Glomerular endothelial cell (primary cell): Measurements from ENCODE around the gene DGUOK. TPM values are rescaled to one million over a fixed set of nuclear protein-coding genes. Genes with fewer than 3 reads are reported as not detected.

Experiments
- DNase-seq: peaks from one replicate; pipeline ENCODE4 v3.0.0-alpha.2; 2011; ENCODE audit warnings: low read depth, low spot score; ENCODE audit errors: extremely low read depth
- total RNA-seq: library from RNA; depleted of rRNA; stranded (reverse); fragments of >200 nt; gene quantifications from 2 replicates; pipeline ENCODE4 v1.2.3, GENCODE V29; 2015

DGUOK gene
- total RNA-seq, 1 donor from 2014 or later = 63.0 TPM

DNA sequence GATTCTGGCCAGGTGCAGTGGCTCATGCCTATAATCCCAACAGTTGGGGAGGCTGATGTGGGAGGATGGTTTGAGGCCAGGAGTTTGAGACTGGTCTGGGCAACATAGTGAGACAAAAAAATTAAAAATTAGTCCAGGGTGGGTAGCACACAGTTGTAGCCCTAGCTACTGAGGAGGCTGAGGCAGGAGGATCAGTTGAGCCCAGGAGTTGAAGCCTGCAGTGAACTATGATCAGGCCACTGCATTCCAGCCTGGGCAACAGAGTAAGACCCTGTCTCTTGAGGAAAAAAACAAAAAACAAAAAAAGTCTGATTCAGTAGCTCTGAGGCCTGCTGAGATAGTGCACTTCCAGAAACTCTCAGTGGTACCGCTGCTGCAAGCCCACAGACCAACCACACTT, 50.1 kb downstream of the DGUOK start:
- DNase-seq = no peak

DNA sequence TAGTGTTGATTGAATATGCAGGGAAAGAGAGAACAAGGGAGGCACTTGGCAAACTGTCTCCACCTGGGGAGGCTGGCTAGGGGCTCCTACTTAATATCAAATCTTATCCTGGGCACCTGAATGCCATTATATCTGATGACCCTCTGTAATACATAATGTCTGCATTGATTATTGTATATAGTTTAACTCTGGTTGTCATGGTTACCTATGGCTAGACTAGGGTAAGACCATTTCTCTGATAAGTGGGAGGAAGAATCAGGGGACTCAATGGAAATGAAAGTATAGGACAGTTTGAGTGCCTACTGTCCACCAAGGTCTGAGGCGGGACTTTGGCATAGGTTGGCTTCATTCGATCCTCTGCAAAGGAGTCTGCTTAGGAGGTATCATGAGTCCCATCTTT, 50.8 kb downstream of the DGUOK start:
- DNase-seq = no peak

DNA sequence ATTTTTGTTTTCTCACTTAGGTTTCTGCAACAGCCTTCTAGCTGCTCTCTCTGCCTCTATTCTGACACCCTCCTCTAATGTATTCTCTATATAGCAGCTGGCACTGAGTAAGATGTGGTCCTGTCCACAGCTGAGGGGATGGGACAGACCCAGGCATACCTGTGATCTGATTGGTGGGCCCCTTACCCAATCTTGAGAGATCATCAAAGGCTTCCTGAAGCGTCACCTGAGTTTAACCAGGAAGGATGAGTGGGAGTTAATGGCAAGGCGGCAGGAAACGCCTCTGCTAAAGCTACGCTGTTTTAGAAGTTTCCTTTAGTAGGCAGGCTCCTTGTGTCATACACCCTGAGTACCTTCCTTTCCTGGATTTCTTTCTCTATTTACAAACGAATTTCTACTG, 52.3 kb downstream of the DGUOK start:
- DNase-seq = no peak

DNA sequence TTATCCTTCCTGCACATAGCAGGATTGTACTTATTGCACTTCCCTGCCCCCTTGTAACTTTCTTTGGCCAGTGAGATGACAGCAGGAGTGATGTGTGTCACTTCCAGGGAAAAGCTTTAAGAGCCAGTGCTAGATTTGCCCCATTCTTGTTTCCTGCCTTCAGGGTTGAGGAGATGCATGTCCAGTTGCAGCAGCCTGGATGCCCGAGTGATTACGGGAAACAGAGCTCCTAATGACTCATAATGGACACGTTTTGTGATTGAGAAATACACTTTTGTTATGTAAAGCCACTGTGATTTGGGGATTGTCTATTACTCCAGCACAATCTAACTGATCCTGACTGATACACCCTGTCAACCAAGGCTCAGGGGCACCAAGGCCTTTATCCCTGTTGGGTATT, 53.0 kb downstream of the DGUOK start:
- DNase-seq = peak; percentile 29

DNA sequence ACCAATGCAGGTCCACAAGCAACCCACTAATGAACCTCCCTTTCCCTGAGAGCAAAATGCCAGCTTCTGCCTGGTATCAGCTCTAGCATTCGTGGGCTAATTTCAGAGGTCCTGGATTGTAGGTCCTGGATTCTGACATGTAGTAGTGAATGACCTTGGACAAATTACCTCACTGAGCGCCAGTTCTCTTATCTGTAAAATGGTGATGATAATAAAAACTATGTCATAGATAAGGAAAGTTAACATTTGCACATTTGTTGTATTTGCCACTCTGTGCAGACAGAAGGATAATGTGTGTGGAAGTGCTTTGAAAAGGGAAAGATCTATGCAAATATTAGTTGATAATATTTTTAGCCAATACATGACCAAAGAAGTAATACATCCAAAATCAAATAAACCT, 53.9 kb downstream of the DGUOK start:
- DNase-seq = no peak

DNA sequence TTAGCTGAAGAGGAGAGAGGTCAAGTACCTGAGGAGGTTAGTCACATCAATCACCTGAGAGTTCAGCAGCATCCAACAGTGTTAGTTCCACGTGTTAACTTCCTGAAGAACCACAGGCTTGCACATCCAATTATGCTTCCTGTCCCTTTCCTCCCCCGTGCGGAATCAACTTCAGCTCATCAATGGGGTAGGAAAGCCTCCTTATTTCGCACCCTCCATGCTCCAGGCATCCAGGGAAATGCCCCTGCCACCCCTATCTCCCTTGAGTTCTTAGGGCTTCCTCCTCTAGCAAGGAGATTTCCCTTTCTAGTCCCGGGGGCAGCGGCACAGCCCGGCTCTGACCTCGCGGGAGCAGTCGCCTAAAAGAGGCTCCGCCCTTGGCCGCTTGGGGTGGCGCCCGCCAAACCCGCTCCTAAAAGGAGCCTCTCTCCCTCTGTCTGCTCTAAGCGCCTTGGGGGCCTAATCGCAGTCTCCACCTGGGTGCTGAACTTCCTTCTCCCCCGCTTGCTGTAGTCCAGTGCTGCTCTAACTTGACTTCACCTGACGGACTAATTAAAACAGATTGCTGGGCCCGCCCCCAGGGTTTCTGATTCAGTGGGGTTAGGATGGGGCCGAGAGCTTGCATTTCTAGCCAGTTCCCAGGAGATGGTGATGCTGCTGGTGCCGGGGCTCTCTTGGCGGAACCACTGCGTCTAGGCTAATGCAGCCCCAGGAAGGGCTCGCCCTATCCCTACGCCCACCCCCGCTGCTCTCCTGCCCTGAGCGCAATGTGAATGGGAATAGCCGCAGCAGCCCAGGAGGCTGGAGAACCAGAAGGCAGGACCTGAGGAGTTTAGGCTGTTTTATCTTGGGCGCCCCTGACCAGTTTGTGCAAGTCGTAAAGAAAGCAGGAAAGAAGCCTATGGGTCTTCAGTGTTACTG, 54.7 kb downstream of the DGUOK start:
- no peak for DNase-seq

DNA sequence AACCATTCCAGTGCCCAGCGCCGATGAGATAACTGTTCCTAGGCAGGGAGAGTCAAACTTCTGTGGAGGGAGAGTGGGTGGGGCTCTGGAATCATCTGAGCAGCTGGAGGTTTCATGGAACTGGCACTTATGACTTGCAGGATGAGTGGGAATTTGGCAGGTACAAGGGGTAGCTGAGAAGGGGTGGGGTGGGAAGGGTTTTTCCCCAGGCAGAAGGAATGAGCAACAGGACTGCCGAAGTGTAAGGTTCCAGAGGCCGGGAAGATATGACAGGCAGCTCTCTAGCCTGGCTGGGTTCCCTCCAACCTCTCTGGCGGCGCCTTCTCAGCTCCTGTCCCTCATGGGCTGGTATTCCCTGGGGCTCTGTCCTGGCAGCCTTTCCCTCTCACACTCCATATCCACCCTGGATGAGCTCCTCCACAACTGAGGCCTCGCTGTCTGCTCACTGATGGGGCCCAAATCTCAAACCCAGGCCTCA, 55.5 kb downstream of the DGUOK start:
- no peak for DNase-seq

DNA sequence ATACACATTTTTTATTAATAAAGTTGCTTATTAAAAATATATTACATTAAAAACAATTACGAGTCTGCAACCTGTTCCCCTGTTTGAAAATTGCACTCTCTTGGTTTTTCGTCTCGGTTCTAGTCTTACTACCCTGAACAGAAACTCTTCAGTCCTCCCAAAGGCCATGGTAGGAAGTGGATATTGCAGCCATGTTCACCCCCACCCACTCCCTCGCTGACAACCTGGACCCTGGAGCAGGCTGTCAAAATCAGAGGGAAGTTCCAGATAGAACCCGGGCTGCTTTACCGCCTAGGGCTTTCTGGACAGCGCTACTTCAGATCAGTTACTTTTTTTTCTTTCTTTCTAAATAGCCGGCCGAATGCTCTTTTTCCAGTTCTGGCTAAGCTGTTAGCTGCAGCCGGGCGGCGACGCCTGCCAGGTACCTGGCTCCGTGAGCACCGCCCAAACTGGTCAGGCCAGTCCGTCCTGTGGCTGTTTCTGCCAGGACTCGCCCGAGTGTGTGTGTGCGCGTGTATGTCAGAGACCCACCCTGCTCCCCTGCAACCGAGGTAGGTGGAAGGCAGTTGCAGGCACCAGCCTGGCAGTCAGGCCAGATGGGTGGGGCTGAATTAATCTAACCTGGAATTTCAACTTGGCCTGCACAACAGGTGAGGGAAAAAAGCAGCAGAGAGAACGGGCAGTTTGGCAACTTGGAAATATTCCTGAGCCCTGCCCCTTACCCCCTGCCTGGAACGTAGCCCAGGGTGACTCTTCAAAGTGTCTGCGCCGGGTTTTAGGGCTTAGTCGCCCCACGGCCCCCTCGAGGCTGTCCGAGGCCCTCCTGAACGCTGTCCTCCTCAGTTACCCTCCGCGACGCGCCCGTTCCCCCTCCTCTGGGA, 56.9 kb downstream of the DGUOK start:
- no peak for DNase-seq

DNA sequence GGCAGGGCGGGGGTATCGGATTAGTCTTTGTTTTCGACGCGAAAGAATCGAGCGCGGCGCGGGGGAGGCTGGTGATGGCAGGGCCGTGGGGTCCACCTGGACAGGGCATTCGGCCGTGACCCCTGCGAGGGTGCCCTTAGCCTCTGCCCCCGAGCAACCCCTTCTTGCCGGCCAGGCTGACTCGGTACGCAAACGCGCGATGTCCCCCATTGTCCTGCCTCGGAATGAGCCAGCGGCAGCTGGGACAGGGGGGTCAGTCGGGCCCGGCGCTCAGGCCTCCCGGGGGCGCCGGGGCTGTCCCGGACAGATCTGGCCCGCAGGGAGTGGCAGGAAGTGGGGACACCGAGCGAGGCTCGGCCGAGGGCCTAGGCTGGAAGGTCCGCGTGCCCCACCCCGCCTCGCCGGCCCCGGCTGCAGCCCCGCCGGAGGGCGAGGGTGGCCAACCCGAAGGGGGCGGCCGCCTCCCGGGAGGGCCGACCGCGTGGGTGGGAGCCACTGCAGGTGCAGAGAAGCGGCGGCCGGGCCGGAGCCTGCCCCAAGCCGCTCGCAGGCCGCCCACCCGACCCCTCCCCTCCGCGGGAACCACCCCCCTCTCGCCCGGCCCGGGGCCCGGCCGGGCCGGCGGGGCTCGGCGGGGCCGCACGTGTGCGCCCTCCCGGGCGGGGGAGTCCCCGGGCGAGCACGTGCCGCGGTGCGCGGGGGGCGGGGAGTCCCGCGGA, 57.7 kb downstream of the DGUOK start, which contains the start of gene TET3:
Gene TET3 (plus strand): TSS at position 708 of the 719 bp plus-strand sequence. CDS start 1,494 bp downstream, outside the sequence.
- DNase-seq = no peak

DNA sequence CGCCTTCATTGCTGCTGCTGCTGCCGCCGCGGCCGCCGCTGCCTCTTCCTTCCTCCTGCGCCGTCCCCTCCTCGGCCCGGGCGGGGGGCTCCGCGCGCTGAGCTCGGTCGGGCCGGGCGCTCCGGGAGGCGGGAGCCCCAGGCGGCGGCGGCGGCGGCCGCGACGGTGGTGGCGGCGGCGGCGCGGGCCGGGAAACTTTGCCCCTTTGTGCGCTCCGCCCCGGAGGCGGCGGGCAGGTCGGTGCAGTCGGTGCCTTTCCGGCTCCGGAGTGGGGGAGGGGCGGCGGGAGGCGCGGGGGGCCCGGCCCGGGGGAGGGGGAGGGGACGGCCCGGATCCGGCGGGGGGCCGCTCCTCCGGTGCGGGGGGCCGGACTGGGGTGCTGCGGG, 58.2 kb downstream of the DGUOK start:
- no peak for DNase-seq

DNA sequence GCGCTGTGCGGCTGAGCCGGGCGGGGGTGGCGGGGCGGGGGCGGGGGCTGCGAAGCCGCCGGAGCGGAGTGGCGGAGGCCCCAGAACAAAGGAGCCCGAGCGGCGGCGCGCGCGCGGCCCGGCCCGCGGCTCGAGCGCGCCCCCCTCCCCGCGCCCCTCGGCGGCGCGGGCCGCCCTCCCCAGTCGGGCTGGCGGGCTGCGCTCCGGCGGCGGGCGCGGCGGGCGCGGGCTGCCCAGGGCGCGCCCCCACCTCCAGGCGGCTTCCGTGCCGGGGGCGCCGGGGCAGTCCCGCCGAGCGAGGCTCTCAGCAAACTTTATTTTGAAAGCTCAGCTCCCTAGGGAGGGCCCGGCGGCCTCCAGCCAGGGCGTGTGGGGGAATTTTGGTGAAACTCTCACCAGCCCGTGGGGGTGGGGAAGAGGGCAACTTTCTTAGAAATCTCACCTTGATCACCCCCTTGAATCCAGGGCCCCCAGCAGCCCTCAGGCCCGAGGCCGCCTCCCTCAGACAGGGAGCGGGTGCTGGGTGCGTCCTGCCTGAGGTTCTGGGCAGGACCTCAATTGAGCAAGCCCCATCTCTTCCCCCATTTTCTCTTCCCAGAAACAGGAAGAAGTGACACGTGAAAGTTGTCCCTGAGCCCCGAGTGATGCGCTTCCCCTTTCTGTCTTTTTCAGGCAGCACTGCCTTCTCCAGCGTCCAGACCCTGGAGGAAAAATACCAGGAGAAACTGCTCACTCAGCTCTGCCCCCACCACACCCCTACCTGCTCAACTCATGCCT, 58.8 kb downstream of the DGUOK start:
- DNase-seq = no peak

DNA sequence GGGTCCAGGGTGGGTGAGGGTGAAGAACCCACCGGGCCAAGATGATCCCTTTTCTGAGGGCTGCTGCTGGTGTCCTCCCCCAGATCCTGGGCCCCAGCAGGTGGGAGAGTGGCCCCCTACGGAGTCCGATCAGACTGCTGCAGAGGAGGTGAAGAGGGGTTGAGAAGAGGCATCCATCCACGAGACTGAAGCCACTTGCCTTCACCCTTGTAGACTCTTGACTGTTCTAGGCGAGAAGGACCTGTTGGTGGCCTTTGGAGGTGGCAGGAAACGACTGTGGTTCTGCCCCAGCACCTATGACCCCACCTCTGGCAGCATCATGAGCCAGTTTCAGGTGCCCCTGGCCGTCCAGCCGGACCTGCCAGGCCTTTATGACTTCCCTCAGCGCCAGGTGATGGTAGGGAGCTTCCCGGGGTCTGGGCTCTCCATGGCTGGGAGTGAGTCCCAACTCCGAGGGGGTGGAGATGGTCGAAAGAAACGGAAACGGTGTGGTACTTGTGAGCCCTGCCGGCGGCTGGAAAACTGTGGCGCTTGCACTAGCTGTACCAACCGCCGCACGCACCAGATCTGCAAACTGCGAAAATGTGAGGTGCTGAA, 59.5 kb downstream of the DGUOK start:
- no peak for DNase-seq

DNA sequence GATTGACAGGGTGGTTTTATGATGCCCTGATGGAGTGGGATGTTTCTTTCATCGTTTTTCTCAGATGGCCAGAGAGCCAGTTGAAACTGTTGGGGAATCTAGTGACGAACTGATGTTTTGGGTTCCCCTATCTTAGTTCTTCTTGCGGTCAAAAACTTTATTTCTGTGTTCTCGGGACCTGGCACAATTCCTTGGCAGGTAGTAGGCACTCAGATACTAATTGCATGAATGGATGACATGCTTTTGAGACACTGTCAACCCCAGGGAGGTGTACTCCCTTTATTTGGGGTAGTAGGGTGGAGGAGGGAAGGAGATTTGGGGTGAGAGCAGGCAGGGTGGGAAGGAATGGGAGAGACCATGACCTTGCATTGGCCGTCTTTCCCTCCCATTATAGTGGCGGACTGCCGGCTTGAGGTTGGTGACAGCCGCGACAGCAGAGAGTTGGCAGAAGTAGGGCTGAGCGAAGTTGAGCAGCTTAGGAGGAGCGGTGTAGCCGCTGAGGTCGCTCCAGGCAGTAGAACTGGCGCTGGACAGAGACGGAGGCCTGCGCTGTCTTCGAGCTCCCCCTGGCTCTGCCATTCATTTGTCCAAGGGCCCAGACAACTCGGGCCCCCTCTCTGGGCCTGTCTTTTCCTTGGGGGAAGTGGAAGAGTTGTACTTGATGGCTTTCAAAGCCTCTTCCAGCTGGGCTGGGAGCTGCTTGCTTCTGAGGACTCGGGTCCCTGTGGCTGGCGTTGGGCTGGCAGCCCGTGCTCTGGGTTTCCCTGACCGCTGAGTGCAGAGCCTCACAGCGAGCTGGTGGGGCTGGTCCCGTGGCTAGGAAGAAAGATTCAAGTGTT, 60.6 kb downstream of the DGUOK start:
- DNase-seq = no peak

DNA sequence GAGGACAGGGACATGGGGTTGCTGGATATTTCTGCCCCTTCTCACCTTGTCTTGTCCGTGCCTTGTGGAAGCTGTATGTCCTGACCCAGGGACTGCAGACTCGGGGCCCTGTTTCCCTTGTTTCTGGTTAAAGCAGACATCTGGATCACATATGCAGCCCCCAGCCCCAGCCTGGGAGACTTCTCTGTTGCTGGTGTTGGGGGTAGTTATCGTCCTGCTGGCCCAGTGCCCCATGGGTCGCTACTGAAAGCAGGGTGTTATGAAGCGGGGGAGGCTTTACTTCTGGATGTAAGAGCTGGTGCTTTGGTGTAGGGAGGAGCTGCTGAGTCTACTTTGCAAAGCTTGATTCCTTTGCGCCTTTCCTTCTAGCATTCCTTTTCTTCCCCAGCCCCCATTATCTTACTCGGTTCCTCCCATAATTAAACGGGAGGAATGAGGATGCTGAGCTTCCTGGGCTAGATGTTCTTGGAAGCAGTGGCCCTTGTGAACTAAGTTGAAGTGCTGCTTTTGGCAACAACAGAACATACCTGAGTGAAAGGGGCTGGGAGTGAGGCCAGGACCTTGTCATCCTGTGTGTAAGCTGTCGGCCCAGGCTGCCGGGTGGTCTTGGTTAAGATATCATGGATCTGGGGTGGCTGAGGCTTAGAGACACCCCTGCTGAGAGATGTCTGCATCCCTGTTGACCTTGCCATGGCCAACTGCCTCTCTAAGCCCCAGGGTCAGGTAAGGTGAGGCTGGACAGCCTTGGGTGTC, 61.4 kb downstream of the DGUOK start:
- DNase-seq = no peak

DNA sequence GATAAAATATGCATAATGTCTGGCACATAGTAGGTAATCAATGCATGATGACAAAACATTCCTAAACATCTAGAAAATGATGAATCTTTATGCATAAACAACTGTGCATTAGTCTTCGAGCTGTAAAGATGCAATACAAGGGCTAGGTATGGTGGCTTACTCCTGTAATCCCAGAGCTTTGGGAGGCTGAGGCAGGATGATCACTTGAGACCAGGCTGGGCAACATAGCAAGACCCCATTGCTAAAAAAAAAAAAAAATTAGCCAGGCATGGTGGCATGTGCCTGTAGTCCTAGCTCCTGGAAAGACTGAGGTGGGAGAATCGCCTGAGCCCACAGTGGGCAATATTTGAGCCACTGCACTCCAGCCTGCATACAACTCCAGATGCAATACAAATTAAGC, 63.3 kb downstream of the DGUOK start:
- DNase-seq = no peak

DNA sequence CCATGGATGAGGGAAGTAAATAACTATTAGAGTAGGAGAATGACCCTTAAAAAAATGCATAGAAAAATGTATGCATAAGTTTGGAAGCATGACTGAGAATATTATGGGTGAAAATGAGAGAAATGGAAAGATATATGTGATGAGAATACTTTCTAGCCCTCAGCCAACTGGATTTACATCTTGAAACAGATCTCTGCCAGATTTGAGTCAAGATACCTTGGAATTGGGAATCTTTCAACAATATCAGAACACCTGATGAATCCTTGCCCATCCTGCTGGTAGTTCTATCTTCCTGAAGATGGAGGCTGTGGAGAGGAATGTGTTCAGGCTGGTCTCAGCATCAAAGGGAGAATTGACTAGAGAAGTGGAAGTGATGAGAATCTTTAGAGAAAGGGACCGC, 63.9 kb downstream of the DGUOK start:
- no peak for DNase-seq

DNA sequence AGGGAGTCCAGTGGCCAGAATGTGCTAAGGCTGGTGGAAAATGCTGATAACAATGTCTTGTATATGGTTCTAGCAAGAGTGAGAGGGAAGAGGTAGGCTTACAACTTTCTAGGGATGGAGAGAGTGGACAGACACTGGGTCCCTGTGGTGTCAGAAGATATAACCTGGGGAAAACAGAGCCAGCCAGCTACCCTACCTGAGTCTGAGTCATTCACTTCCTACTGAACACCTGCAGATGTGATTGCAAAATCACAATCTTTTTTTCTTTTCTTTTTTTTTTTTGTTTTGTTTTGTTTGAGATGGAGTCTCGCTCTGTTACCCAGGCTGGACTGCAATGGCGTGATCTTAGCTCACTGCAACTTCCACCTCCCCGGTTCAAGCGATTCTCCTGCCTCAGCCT, 65.4 kb downstream of the DGUOK start:
- no peak for DNase-seq

DNA sequence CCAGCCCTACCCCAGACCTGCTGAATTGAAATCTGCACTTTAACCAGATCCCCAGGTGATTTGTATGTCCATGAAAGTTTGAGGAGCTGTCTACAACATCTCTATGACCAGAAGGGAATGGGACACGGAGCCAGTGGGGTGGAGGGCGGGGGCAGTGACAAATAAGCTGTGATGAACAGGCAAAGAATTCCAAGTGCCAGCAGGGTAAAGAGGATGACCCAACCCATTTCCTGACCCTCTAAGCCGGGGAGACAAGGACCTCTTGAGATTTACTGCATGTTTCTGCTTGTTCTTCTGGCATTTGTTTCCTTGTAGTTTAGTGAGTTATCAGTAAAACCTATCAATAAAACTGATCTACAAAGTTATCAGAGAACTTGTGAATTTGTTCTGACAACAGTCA, 66.7 kb downstream of the DGUOK start:
- no peak for DNase-seq
